SK-N-MC (cell line): ENCODE measurements around the gene HOATZ.

Experiments
- EZH2 ChIP-seq: fragments of 200-600 bp; sonication (generic); IDR thresholded peaks from one replicate; pipeline ENCODE4 v1.6.1; 2017; ENCODE audit warnings: antibody characterized with exemption
- FOXP2 ChIP-seq: optimal IDR thresholded peaks from 2 replicates; pipeline ENCODE3; 2011; ENCODE audit warnings: mild to moderate bottlenecking, moderate library complexity; ENCODE audit not compliant: insufficient read depth; ENCODE audit errors: extremely low read length, control extremely low read depth

DNA sequence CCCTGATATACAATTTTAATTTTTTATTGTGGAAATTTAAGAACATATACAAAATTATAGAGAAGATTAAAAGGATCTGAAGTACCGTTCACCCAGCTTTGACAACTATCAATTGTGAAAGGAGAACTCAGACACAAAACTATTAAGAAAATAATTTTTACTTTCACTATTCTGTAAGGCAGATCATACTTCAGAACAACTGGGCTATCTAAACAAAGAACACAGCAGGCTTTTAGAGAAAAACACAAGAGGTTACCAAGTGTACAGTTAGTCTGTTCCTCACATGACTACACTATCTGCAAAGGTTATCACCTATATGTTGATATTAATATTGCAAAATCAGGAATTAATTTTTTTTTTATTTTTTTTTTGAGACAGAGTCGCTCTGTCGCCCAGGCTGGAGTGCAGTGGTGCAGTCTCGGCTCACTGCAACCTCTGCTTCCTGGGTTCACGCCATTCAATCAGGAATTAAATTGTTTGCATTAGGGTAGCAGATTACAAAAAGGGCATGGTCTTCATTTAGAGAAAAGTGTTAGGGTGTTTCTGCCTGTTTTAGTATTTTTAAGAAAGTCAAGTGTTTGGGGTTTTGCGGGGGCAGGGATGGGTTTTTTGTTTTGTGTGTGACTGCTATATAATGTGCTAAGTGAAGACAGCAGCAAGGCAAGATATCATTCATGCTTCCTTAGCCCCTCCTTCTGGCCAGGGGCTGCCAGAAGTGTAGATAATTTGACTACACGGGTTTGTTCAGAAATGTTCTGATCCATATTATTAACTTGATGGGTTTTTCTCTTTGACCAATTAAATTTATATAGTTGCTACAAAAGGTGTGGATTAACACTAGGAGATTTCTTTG, 60.0 kb downstream of the HOATZ start:
- TF ChIP-seq FOXP2 (no peak), EZH2 (no peak)
